GM13976 (cell line): ENCODE results near the gene SIK3.
"Not testable (repeated sequence)": the region's sequence is repeated elsewhere in the genome, so short reads cannot be mapped to it uniquely, and the experiment has no call there.

Source experiments
- DNase-seq: peaks from one replicate; pipeline ENCODE4 v3.0.0; 2012; ENCODE audit warnings: low spot score
- in situ Hi-C: fragments of 300-500 bp; cut with MboI; formaldehyde crosslinking; loops from one replicate; pipeline ENCODE4 v1.12.0; 2022; ENCODE audit warnings: low sequenced_read_pairs, mixed read lengths, inconsistent platforms; ENCODE audit not compliant: unreplicated experiment
- TF ChIP-seq, protein P1 (sequence below): IDR thresholded peaks from 2 replicates; pipeline ENCODE4 v1.5.1; 2012; ENCODE audit warnings: borderline replicate concordance, mild to moderate bottlenecking; ENCODE audit not compliant: insufficient read depth; ENCODE audit errors: extremely low read depth, missing control alignments, control extremely low read depth

SIK3 gene

DNA sequence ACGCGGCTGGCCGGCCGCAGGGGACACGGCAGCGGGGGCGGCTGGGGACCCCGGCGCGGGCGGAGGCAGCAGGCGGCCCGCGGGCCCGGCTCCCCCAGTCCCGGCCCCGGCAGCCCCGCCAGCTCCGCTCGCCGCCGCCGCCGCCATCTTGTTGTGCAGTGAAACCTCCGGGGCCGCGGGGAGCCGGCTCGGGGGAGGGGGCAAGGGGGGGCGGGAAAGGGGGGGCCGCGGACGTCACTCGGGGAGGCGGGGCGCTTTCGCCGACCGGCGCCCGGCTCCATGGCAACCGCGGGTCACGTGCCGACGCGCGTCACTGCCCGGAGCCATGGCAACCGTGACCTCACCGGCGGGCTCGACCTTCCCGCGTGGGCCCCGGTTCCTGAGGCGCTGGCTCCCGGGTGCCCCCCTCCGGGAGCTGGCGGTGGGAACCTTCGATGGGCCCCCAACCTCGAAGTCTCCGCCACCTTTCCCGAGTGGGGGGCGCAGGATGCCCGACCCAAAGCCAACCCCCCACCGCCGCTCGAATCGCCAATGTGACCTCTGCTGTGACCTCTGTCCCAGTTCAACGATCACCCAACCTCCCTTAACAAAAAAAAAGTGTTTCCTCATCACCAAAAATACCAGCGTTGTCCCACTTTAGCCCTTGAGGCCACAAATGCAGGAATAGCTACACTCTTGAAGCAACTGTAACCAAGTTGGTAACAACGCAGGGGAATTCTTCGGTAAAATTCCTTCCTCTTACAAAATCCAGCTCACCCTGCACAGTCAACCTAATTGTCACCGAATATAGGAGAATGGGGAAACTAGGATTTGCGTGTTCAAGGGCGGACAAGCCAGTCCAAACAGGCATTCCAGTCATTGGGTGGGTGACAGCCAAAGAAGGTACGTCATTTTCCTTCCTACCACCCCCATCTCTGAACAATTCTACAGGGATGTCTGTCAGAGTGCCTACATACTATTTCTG lies at the start of gene SIK3:
TSS of gene SIK3 (minus strand) at position 160 of the 964 bp plus-strand sequence. CDS start at position 147, 13 bp downstream.
- TF ChIP-seq, protein P1, sequence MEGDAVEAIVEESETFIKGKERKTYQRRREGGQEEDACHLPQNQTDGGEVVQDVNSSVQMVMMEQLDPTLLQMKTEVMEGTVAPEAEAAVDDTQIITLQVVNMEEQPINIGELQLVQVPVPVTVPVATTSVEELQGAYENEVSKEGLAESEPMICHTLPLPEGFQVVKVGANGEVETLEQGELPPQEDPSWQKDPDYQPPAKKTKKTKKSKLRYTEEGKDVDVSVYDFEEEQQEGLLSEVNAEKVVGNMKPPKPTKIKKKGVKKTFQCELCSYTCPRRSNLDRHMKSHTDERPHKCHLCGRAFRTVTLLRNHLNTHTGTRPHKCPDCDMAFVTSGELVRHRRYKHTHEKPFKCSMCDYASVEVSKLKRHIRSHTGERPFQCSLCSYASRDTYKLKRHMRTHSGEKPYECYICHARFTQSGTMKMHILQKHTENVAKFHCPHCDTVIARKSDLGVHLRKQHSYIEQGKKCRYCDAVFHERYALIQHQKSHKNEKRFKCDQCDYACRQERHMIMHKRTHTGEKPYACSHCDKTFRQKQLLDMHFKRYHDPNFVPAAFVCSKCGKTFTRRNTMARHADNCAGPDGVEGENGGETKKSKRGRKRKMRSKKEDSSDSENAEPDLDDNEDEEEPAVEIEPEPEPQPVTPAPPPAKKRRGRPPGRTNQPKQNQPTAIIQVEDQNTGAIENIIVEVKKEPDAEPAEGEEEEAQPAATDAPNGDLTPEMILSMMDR = peak; percentile 59
- in situ Hi-C loops = no loop called here
- peak; percentile 99 for DNase-seq

DNA sequence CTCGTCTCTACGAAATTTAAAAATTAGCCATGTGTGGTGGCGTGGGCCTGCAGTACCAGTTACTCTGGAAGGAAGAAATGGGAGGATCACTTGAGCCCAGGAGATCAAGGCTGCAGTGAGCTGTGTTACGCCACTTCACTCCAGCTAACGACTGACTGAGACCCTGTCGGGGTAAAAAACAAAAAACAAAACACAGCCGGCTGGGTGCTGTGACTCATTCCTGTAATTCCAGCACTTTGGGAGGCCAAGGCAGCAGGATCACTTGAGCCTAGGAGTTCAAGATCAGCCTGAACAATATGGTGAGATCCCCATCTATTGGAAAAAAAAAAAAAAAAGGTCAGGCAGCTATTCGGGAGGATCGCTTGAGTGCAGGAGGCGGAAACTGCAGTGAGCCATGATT lies 48.3 kb upstream of the SIK3 start:
- TF ChIP-seq, protein P1 = no peak
- no peak for DNase-seq
- in situ Hi-C loops = no loop called here

DNA sequence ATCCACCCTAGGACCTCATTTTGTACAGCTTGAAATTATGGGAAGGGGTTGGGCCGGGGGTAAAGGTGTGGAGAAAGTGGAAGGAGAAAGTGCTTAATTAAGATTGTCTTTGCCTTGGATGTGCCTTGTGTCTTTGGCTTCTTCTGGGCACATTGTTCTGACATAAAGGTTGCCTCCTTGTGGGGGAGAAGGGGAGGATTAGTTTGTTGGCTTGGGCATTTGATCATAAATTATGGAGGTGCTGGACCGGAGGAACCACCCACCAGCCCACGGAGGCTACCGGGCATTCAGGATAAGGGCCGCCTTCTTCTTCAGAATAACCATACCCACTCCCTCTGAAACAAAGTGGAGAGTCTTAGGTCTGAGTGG lies 47.1 kb upstream of the SIK3 start:
- DNase-seq = peak; percentile 32
- in situ Hi-C loops = no loop called here
- TF ChIP-seq, protein P1 = no peak

DNA sequence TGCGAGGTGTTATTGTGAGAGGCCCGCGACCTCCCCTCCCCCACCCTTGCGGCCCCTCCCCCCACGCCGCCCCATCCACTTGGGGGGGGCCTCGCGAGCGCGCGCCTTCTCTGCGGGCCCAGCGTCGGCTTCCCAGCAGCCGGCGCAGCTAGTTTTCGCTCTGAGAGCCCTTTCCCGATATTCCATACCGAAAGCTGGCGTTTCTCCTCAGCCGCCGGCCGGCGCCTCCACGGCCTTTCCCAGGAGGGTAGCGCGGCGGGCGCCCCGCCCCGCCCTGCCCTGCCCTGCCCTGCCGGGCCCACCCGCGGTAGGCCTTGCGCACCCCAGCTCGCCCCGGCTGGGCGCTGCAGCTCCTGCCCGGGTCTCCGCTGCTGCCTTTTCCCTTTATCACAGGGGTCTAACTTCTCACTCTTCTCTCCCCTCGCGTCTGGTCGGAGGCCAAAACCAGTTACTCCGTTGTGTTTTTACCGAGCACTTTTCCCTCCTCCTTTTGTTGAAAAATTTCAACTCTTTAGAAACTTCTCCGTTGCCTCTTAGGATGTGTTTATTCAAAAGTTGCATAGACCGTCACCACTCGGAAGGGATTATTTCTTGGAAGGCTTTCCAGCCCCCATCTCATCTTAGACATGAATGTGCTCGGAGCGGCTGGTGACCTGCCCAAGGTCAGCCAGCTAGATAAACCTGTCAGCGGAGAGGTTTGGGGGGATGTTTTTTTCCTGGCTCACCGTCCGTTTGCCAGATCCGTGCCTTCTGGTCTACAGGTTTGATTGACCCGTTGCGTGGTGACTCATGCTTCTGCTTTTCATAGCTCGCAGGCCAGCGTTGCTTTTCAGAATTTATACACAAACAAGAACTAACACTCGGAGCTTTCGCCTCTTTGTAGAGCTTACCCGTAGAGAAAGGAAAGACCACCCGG lies 46.5 kb upstream of the SIK3 start:
- in situ Hi-C loops = no loop called here
- TF ChIP-seq, protein P1 = no peak
- peak; percentile 71 for DNase-seq

DNA sequence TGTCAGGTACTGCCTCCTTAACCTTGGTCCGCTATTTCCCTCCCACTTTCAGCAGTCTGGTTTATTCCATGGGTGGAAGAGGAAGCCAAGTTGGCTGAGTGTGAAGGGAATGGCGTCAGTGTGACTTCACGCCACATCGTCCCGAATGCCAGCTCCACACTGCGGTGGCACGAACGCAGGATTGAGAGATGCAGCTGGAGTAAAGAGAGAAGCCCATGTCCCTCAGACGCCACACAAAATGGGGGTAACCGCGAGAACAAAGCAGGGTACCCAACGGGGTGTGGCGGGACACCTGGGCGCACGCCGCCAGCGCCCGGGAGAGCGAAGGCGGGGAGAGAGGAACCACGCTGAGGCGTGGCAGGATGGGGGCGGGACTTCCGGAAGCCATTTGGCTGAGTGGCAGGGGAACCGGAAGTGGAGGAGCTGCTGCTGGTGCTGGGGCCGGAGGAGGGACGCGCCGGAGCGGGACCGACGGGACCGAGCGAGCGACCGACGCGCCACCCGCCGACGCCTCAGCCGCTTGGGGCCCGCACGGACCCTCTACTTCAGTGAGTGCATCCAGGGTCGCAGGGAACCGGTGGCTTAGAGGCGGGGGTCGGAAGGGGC lies 45.7 kb upstream of the SIK3 start, which contains the start of gene PAFAH1B2:
TSS of gene PAFAH1B2 (plus strand) at position 417 of the 606 bp plus-strand sequence. CDS start 8,161 bp downstream, outside the sequence.
- in situ Hi-C loops = no loop called here
- TF ChIP-seq, protein P1 = no peak
- DNase-seq = peak; percentile 99

DNA sequence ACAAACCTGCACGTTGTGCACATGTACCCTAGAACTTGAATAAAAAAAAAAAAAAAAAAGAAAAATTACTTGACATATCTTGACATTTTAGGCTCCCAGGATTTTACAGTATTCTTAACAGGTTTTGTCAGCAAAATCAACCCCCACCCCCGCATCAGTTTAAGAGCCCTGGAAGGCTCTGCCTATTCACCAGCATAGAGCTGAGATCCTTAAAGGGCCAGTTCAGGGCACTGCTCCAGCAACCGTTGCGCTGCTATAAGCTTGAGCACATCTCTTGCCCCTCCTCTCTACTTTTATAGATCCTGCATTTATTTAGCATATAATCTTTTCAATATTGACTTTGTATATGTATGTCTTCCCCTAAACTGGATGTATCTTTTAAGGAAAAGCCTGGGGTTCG lies 45.2 kb upstream of the SIK3 start:
- DNase-seq = peak; percentile 58
- in situ Hi-C loops = no loop called here
- TF ChIP-seq, protein P1 = no peak

DNA sequence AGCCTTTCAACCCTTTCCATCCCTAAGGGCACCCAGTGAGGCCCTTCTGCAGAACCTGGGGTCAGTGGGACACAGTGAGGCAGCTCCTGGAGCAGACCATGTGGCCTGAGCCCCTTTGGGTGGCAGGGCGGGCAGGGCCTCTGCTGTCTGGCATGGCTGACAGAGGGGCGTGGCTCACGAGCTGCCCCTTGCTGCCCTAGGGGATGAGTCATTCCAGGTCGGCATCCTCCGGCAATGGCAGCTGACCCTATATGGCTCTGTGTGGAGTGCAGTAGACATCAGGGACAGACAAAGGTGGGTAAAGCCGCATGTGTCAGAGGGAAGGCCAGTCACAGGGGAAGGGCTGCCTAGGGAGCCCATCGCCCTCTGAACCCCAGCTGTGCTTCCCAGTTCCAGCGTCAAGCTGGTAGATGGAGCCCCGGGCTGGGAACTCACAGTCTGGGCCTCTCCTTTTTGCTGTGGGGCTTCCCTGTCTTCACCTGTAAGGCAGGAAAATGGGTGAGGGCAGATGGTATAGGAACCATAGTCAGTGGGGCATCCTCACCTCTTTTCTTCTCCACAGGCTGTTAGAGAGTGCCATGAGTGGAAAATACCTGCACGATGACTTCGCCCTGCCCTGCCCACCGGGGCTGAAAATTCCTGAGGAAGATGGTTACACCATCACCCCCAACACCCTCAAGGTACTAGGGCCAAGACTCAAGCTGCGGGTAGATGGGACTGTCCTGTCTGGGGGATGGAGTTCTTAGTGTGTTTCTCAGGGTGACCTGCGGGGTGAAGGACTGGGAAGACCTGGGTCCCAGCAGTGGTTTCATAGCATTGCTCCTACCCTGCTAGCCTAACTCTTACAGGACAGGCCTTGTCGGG lies 39.2 kb upstream of the SIK3 start:
- DNase-seq, in situ Hi-C loops: not testable (repeated sequence)

DNA sequence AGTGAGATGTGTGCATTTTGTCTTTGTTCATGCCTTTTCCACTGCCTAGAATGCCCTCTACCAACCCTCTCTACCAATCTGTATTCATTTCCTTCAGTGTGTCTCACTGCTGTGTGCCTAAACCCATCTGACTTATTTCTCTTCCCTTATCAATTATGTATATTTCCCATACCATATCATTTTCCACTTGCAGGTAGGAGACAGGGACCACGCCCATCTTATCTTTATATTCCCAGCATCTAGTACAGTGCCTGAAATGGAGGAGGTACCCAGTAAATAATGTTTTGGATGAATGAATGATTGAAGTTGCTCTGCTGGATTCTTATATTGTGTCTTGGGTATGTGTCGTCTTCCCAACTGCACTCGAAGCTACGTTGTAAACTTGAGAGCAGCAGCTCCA lies 36.8 kb upstream of the SIK3 start:
- DNase-seq, in situ Hi-C loops: not testable (repeated sequence)
